Endothelial cell of umbilical vein (primary cell): Measurements from ENCODE around the gene SLC25A15.

Source experiments
- CTCF ChIP-seq, 2 donors: IDR thresholded peaks; 1 replicate in 1 of 2; 2 replicates in 1 of 2; pipeline ENCODE4 v1.5.1; 2011; ENCODE audit warnings: low read length in 2 of 2, mild to moderate bottlenecking in 2 of 2, moderate library complexity in 2 of 2, control low read depth in 1 of 2, inconsistent platforms in 1 of 2, low read depth in 1 of 2; ENCODE audit not compliant: insufficient read depth in 1 of 2; ENCODE audit errors: extremely low read depth in 1 of 2
- EZH2 ChIP-seq: IDR thresholded peaks from 2 replicates; pipeline ENCODE4 v1.6.1; 2012; ENCODE audit warnings: borderline replicate concordance, low read depth, mild to moderate bottlenecking, moderate library complexity, low read length, inconsistent platforms; ENCODE audit not compliant: severe bottlenecking
- FOS ChIP-seq: IDR thresholded peaks from 2 replicates; pipeline ENCODE4 v1.6.1; 2011; ENCODE audit warnings: mild to moderate bottlenecking, low read length, moderate library complexity, borderline replicate concordance; ENCODE audit not compliant: insufficient read depth

- no peak for TF ChIP-seq FOS
- TF ChIP-seq EZH2: no peak
- TF ChIP-seq CTCF (IDR thresholded peaks at IDR 0.05; ENCODE audit: extremely low read depth in 1 of 2, insufficient read depth in 1 of 2, low read depth in 1 of 2, low read length in 2 of 2): no peak
These were observed 3.9 kb downstream of the SLC25A15 start for GRCh38 chr13:40793339-40793738.
